A673 (cell line): ENCODE data around the gene C9orf85.

Source experiments
- EZH2 ChIP-seq: fragments of 200-600 bp; sonication (generic); IDR thresholded peaks from 2 replicates; pipeline ENCODE4 v1.6.1; 2017; ENCODE audit warnings: borderline replicate concordance, low read depth, mild to moderate bottlenecking, mixed read lengths, antibody characterized with exemption, low read length; ENCODE audit not compliant: poor library complexity, severe bottlenecking
- TF ChIP-seq, protein P1 (sequence below): fragments of 300-800, 200-600 bp; sonication (generic); conservative IDR thresholded peaks from 2 replicates; pipeline ENCODE4 v1.5.1; 2017; ENCODE audit warnings: low read depth, mild to moderate bottlenecking, antibody characterized with exemption, low read length, moderate library complexity, mixed read lengths

DNA sequence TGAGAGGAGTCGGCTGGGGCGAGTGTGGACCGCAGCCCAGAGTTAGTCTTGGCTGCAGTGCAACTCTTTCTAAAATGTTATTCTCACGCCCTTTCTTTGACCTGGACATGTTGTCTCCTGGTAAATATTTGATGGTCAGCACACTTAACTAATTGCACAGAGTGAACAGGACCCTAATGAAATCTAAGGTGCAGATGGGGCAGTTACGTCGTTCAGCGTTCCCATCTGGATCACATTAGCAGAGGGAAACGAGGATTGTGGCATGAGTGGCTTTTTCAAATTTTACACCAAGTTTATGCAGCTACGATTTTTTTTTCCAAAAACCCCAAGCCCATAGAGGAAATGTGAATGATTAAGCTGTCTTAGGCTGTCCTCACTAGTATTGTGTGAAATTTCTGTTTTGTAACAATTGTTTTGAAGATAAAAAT, 483 bp downstream of the C9orf85 start:
- TF ChIP-seq, protein P1, sequence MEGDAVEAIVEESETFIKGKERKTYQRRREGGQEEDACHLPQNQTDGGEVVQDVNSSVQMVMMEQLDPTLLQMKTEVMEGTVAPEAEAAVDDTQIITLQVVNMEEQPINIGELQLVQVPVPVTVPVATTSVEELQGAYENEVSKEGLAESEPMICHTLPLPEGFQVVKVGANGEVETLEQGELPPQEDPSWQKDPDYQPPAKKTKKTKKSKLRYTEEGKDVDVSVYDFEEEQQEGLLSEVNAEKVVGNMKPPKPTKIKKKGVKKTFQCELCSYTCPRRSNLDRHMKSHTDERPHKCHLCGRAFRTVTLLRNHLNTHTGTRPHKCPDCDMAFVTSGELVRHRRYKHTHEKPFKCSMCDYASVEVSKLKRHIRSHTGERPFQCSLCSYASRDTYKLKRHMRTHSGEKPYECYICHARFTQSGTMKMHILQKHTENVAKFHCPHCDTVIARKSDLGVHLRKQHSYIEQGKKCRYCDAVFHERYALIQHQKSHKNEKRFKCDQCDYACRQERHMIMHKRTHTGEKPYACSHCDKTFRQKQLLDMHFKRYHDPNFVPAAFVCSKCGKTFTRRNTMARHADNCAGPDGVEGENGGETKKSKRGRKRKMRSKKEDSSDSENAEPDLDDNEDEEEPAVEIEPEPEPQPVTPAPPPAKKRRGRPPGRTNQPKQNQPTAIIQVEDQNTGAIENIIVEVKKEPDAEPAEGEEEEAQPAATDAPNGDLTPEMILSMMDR: no peak
- no peak for TF ChIP-seq EZH2
